Measurements from ENCODE around the gene MLXIP. TPM values are rescaled to one million over a fixed set of nuclear protein-coding genes. Genes with fewer than 3 reads are reported as not detected.

The MLXIP gene
- total RNA-seq, 4 donors from 2014 or later = 99.5 to 302 (median 151) TPM

GRCh38 chr12:122082621-122083356 is 4.2 kb downstream of the MLXIP start:
- Histone ChIP-seq H3K4me3 (peak overlapping the region in 3 of 4 donors; percentile 82 to 92 (median 85)), H3K36me3 (no peaks in the 10 kb centered on the region)

GRCh38 chr12:122084857-122085405 is 6.4 kb downstream of the MLXIP start:
- Histone ChIP-seq H3K4me3 (no peak overlapping the region), H3K4me1 (peaks cover 56 to 95% (median 88%) of the 10 kb centered on the region in 4 donors), H3K27ac (peak overlapping the region; percentile 90 to 95 (median 92)), H3K27me3 (no peaks in the 10 kb centered on the region), H3K9me3 (no peaks in the 10 kb centered on the region), H3K36me3 (no peaks in the 10 kb centered on the region)
- no peak for DNase-seq
- no peak for TF ChIP-seq CTCF (IDR thresholded peaks at IDR 0.05)
- intact Hi-C loops (cut with DNase I; ENCODE audit: low total_unique reads) (no loop called here), in situ Hi-C loops (cut with MboI; ENCODE audit: low pct_ligation_motif_present in 1 of 4, low pct_unique_long_range_greater_than_20kb in 1 of 4, low sequenced_read_pairs in 3 of 4) (no loop called here)
- 47 to 64% methylated on average over 10 to 13 of the region's 13 CpGs for WGBS, 2 donors (ENCODE audit: low coverage in 1 of 2)

More at GRCh38 chr12:122082621-122083356, 4.2 kb downstream of the MLXIP start:
- no peak for DNase-seq
- Histone ChIP-seq H3K4me1 (peaks cover 36 to 78% (median 72%) of the 10 kb centered on the region in 4 donors), H3K9me3 (no peaks in the 10 kb centered on the region), H3K27me3 (no peaks in the 10 kb centered on the region), H3K27ac (peak overlapping the region; percentile 90 to 95 (median 94))
- TF ChIP-seq POLR2A (IDR thresholded peaks at IDR 0.05) (no peak), POLR2AphosphoS5 (IDR thresholded peaks at IDR 0.05) (no peak), EP300 (IDR thresholded peaks at IDR 0.05; ENCODE audit: low read depth) (no peak), CTCF (IDR thresholded peaks at IDR 0.05) (no peak)
- WGBS, 2 donors (ENCODE audit: low coverage in 1 of 2) = 34 to 36% methylated on average over 5 to 6 of the region's 6 CpGs
- intact Hi-C loops (cut with DNase I; ENCODE audit: low total_unique reads) (no loop called here), in situ Hi-C loops (cut with MboI; ENCODE audit: low pct_ligation_motif_present in 1 of 4, low pct_unique_long_range_greater_than_20kb in 1 of 4, low sequenced_read_pairs in 3 of 4) (no loop called here)

GRCh38 chr12:122085591-122085990 is 7.0 kb downstream of the MLXIP start:
- H3K36me3 ChIP-seq = no peaks in the 10 kb centered on the region
- 57 to 61% methylated on average over 2 to 5 of the region's 5 CpGs for WGBS, 2 donors (ENCODE audit: low coverage in 1 of 2)
- no peaks in the 10 kb centered on the region for H3K9me3 ChIP-seq
- H3K27me3 ChIP-seq = no peaks in the 10 kb centered on the region
- intact Hi-C loops (cut with DNase I; ENCODE audit: low total_unique reads) = no loop called here
- in situ Hi-C loops (cut with MboI; ENCODE audit: low pct_ligation_motif_present in 1 of 4, low pct_unique_long_range_greater_than_20kb in 1 of 4, low sequenced_read_pairs in 3 of 4) = no loop called here
- peak overlapping the region; percentile 71 to 95 (median 92) for H3K27ac ChIP-seq
- peaks cover 63 to 100% (median 93%) of the 10 kb centered on the region in 4 donors for H3K4me1 ChIP-seq
- no peak overlapping the region for H3K4me3 ChIP-seq
- TF ChIP-seq POLR2AphosphoS5 (IDR thresholded peaks at IDR 0.05) = peak in 1 of 3 donors; percentile 8
- no peak for TF ChIP-seq POLR2A (IDR thresholded peaks at IDR 0.05)
- DNase-seq = no peak

- intact Hi-C loops (cut with DNase I; ENCODE audit: low total_unique reads) = no loop called here
- DNase-seq = no peak
- H3K4me1 ChIP-seq = peaks cover 68 to 100% (median 95%) of the 10 kb centered on the region in 4 donors
- peak overlapping the region in 1 of 4 donors; percentile 1 for H3K4me3 ChIP-seq
- in situ Hi-C loops (cut with MboI; ENCODE audit: low pct_ligation_motif_present in 1 of 4, low pct_unique_long_range_greater_than_20kb in 1 of 4, low sequenced_read_pairs in 3 of 4) = no loop called here
- no peaks in the 10 kb centered on the region for H3K27me3 ChIP-seq
- TF ChIP-seq CTCF (IDR thresholded peaks at IDR 0.05) (no peak), EP300 (IDR thresholded peaks at IDR 0.05; ENCODE audit: low read depth) (no peak)
- no peaks in the 10 kb centered on the region for H3K36me3 ChIP-seq
- WGBS, 2 donors (ENCODE audit: low coverage in 1 of 2) = 37 to 55% methylated on average over 7 to 8 of the region's 8 CpGs
- H3K27ac ChIP-seq = peak overlapping the region; percentile 71 to 95 (median 92)
- no peaks in the 10 kb centered on the region for H3K9me3 ChIP-seq
These were observed 7.6 kb downstream of the MLXIP start for GRCh38 chr12:122086116-122086515.

Measured in transverse colon (tissue), 4 donors.